NCI-H446 treated with DMSO at 0.1 percent for 48 hours (cell line): Measurements from ENCODE around the gene PDZD7.

Experiments used
- DNase-seq: peaks from one replicate; lab custom pipeline; 2025; lab: John Stamatoyannopoulos, UW

PDZD7 gene

GRCh38 chr10:100966887-100967286 is 64.0 kb downstream of the PDZD7 start:
- no peak for DNase-seq

- no peak for DNase-seq
Observed at GRCh38 chr10:100965820-100966219, 65.1 kb downstream of the PDZD7 start.

DNA sequence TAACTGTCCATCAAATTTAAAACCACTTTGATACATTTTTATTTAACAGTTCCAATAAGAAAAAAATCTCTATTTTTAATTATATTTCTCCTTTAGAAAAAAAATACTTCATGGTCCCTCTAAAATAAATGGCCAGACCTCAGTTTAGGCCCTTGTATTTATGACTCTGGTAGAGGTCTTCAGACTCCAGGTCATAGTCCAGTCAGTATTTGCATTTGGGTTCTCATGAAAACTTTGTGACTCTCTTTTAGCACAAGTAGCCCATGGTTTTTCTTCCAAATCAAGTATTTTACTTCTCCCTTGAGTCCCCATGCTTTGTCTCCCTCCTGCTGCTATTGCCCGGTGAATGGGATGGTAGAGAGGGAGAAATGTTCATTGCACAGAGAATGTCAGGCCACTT is 67.1 kb downstream of the PDZD7 start:
- no peak for DNase-seq

- DNase-seq: no peak
Observed at GRCh38 chr10:100962351-100963080, 68.4 kb downstream of the PDZD7 start.

DNA sequence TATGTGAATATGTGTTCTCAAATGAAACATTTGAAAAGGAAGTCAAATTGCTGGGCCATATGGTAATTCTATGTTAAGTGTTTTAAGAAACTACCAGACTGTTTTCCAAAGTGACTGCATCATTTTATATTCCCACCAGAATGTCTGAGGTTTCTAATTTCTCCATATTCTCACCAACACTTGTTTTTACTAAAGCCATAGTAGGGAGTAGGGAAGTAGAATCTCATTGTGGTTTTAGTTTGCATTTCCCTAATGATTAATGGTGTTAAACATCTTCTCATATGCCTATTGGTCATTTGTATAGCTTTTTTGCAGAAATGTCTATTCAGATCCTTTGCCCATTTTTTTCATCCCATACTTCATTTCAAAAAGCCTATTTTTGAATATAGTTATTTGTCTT is 70.7 kb downstream of the PDZD7 start:
- no peak for DNase-seq
